HG02678 (cell line): ENCODE measurements around the gene CLCA4.

Experiments
- ATAC-seq: cut with Tn5 transposase; IDR thresholded peaks from one replicate; pipeline ENCODE4 v1.9.1; 2021; ENCODE audit warnings: mild to moderate bottlenecking, moderate library complexity; ENCODE audit not compliant: unreplicated experiment

CLCA4 gene, protein sequence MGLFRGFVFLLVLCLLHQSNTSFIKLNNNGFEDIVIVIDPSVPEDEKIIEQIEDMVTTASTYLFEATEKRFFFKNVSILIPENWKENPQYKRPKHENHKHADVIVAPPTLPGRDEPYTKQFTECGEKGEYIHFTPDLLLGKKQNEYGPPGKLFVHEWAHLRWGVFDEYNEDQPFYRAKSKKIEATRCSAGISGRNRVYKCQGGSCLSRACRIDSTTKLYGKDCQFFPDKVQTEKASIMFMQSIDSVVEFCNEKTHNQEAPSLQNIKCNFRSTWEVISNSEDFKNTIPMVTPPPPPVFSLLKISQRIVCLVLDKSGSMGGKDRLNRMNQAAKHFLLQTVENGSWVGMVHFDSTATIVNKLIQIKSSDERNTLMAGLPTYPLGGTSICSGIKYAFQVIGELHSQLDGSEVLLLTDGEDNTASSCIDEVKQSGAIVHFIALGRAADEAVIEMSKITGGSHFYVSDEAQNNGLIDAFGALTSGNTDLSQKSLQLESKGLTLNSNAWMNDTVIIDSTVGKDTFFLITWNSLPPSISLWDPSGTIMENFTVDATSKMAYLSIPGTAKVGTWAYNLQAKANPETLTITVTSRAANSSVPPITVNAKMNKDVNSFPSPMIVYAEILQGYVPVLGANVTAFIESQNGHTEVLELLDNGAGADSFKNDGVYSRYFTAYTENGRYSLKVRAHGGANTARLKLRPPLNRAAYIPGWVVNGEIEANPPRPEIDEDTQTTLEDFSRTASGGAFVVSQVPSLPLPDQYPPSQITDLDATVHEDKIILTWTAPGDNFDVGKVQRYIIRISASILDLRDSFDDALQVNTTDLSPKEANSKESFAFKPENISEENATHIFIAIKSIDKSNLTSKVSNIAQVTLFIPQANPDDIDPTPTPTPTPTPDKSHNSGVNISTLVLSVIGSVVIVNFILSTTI

DNA sequence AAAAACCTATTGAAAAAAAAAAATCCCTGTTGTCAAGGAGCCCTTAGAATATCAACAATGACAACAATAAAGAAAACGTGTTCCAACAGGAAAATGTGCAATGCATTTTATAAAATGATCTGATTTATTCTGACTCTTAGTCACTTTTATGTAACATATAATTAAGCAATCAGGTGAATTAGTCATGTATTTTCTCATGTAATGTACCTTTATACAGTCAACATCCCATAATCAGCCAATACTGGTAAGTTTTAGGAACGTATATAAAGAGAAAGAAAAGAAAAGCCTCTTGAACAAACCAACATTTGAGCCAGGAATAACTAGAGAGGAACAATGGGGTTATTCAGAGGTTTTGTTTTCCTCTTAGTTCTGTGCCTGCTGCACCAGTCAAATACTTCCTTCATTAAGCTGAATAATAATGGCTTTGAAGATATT, at the start of gene CLCA4:
CLCA4 (plus strand) TSS at position 292 of the 435 bp plus-strand sequence; CDS start at position 334, 42 bp downstream.
- ATAC-seq, result no peak

DNA sequence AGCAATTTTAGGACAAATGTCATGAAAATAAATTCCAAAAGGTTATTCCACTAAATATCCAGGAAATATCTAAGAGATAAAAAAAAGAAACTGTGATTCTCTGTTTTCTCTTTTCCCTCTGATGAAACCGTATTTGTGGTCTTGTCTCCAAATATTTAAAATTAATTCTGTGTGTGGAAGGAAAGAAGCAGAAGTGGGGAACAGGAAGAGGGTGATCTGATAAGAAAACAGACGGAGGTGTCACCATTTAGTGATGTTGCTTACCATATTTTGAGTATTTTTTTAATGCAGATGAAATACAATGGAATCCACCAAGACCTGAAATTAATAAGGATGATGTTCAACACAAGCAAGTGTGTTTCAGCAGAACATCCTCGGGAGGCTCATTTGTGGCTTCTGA, 48.6 kb upstream of the CLCA4 start:
- no peak for ATAC-seq

DNA sequence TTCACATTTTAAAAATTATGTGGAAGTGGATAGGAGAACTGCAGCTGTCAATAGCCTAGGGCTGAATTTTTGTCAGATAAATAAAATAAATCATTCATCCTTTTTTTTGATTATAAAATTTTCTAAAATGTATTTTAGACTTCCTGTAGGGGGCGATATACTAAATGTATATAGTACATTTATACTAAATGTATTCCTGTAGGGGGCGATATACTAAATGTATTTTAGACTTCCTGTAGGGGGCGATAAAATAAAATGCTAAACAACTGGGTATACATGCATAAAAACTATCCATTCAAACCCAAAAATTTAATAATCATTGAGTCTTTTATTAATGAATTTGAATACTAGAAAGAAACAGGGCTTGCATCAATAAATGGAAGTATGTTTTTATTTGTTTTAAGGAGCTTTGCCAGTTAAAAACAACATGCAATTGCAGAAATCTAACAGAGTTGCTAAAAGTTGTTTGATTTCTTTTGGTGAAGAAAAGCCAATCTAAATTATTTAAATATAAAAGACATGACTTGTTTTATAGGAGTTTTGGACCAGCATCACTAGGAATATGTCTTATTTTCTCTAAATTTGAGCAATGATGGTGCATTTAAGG, 46.8 kb upstream of the CLCA4 start:
- peak; percentile 46 for ATAC-seq

DNA sequence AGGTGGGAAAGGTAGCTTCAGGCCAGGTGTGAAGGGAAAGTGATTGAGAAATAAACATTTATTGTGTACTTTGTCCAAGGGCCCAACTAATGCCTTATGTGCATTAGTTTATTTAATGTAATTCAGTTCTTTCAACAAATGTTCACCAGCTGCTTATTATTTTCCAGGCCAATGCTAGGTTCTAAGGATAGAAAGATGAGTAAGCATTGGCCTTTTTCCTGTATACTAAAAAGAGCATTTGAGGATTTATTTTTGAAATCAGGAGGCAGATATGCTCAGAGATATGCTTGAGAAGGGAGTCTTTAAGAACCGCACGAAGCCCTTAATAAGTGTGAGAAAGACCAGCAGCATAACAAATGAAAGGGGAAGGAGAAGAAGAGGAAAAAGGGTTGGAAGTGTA, 46.2 kb upstream of the CLCA4 start:
- no peak for ATAC-seq

DNA sequence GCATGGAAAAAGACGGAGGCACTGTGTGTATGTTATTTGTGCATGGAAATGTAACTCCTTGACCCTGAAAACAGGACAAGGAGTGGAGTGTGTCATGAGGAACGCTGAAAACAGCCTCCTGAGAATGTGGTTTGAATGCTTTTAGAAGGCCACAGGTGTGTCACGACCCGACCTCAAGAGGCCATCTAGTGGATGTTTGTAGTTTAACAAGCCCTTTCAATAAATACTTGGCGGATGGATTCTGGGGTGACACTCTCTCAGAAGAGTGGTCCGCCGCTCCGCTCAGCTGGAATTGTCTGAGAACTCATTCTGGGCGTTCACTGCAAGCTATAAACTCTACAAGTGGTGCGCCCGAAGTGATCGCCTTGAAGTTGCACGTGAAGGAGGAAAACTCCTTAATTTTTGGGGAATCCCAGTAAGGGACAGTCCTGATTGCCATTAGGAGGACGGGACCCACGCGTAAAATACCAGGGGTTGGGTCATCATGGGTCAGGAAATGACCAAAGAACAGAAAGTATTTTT, 44.7 kb upstream of the CLCA4 start:
- ATAC-seq, result peak; percentile 77

DNA sequence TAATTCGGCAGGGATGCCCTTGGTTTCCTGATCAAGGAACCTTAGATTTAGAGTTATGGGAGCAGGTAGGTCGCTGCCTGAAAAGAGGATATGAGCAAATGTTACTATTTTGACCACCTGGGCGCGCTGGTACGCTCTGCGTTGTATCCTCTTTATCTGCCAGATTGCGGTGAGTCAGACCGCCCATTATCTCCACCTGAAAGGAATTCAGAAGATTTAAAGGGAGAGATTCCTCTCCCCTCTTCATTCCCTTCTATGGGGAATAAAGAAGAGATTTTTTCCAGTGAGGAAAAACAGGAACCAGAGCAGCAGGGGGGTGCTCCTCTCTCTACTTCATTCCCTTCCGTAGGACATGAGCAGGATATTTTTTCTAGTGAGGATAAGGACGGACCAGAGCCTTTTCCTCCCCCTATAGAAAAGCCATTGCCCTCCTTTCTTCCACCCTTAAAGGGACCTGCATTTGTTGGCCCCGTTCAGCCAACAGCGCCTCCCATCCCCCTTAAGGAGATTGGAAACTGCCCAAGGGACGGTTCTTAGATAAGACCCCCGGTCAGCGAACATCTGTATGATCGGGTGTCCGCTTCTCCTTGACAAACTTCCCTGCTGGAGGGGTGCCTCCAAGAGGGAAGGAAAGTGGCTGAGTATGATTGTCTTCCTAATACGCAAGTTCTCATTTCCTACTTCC, 44.0 kb upstream of the CLCA4 start:
- peak; percentile 40 for ATAC-seq

DNA sequence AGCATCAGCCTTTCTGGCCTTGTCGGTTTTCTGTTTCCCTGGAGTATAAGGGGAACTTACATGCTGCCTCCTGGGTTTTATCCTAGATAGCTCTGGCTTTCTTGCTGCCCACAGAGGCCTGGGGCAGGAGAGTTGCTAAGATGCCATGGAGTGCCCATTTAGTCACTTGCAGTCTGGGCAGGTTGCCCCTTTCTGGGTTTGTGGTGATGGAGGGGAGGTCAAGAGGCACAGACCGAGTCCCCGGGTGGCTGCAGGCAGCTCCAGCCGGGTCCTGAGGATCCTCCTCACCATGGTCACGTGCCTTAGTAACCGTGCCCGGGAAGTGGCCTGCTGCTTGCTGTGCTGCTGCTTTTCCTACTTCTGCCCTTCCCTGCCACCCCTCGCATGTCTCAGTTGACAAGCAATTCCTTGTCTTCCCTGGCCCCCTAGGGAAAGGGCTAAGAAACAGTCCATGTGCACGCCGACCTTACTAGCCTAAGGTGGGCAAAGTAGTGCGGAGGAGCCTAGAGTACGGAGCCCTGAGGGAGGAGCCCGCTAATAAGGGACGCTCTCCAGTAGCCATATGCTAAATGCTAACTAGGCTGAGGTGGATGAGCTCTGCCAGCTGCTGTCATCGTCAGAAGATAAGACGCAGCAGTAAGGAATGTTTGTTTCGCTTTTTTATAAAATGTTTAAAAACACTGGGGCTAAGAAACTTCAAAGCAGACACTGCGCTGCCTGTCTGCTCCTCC, 43.3 kb upstream of the CLCA4 start:
- no peak for ATAC-seq

DNA sequence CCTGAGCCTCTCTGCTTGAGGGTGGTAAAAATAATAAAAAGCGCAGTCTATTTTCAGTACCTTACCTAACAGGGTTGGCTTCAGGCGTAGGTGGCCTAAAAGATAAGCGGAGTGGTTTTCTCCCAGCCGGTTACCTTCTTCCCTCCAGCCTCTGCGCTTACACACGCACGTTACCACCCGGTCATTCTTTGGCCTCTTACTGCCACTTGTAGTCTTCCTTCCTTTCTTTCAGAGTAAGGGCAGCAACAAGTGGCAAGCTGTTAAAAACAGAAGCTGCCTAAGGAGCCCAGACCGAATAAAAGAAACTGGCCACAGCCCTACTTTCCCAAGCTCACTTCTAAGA, 42.8 kb upstream of the CLCA4 start:
- no peak for ATAC-seq

DNA sequence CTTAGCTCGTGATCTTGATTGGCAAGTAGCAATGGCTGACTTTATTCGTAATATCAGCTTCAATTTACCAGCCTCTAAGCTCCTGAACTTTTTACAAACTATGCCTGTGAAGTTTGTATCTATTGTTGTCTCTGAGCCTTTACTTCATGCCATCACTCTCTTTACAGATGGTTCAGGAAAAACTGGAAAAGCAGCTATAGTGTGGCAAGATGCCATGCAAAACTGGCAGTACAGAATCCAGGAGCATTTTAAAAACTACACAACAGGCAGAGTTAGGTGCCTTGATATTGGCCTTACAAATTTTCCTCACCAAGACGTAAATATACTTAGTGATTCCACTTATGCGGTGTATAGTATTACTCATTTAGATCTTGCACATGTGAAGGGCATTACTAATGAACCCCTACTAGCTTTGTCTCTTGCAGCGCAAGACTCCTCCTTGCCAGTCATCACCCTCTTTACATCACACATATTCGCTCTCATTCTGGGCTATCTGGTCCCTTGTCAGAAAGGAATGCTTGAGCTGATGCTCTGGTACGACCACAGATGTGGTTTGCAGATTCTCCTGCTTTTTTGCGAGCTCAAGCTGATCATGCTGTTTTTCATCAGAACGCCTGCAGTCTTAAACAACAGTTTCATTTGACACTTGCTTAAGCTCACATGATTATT, 41.8 kb upstream of the CLCA4 start:
- no peak for ATAC-seq

DNA sequence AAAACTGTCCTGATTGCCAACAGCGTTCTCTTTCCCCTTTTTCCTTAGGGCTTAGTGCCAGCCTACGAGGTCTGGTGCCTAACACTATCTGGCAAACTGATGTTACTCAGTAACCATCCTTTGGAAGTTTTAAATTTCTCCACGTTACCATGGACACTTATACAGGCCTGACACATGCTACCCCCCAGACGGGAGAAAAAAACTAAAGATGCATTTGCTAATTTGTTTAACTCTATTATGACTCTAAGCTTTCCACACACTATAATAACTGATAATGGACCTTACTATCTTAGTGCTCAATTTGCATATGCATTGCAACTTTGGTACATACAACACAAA, 41.3 kb upstream of the CLCA4 start:
- ATAC-seq, result no peak

DNA sequence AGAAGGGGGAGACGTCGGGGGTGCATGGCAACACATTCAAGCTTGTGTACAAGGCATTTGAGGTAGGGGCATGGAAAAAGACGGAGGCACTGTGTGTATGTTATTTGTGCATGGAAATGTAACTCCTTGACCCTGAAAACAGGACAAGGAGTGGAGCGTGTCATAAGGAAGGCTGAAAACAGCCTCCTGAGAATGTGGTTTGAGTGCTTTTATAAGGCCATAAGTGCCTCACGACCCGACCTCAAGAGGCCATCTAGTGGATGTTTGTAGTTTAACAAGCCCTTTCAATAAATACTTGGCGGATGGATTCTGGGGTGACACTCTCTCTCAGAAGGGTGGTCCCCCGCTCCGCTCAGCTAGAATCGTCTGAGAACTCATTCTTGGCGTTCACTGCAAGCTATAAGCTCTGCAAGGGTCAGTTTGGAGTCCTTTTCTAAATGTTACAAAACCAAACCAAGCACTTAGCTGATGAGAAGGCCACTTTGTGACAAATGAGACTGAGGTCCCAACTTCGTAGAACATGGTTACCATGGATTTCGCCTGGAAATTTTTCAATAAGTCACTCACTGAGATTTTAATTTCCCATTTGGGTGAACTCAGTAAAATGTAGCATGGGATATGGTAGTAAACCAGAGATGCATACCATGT, 38.8 kb upstream of the CLCA4 start:
- ATAC-seq, result peak; percentile 63

DNA sequence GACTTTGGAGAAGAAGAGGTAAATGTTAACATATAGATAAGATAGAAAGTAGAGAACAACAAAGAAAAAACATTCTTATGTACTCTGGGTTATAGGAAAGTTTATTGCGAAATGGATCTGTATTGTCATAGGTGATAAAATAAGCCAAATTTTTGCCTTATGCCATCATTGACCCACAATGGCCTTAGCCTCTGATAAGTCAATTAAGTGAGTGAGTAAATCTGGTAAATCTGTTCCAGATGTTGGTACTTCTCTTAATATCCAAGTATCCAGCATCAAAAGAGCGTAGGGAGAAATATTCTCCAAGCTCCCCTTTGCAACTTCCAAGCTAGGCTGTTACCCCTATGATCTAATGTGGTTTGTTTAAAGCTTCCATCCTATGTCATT, 38.3 kb upstream of the CLCA4 start:
- ATAC-seq, result no peak

DNA sequence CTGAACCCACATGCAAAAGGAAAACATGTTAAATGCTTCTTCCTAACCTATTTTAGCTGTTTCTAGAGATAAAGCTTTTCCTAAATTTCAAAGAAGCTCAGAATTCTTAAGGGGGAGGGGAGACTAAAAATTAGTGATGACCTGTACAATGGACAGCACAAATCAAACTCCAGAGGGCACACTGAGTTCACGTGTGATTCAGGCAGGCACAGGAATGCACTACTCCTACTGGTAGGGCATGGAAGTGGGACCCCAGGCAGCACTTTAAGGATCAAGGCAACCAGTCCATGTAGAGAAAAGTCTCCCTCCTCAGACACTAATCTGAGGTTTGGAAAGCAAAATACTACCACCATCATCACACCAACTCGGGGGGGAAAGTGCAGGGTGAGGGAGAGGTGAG, 31.3 kb upstream of the CLCA4 start:
- no peak for ATAC-seq

DNA sequence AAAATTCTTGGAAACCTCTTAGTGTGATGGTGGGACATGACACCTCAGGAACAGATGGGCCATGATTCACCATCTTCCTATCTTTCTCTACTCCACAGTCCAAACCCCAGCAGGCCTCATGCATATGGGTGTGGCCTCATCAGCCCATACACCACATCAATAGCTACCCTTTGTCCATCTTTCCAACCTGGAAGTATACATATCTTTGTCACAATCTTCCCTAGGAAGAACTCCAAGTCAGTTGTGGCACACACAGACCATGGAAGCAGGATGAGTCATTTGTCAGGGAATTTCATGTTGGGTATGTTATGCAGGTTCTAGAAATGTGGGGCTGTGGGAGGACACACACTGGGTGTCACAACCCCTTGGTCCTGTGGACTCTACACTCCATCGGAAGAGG, 30.5 kb upstream of the CLCA4 start:
- ATAC-seq, result no peak

DNA sequence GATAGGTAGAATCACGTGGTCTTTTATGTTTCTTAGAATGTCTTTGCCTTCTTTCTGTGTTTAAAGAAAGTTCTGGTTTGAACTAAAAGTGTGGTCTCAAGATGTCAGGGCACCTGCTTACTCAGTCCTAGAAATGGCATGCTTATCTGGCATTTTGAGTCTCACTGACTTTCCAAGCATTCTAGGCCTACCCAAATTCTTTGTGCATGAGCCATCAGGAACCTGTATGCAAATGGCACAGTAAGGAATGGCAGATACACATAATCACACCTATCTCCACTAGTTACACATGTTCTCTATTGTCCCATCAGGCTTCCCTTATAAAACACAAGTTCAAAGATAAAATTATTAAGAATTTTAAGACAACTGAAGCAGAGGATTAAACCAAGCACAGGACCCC, 29.5 kb upstream of the CLCA4 start:
- no peak for ATAC-seq

DNA sequence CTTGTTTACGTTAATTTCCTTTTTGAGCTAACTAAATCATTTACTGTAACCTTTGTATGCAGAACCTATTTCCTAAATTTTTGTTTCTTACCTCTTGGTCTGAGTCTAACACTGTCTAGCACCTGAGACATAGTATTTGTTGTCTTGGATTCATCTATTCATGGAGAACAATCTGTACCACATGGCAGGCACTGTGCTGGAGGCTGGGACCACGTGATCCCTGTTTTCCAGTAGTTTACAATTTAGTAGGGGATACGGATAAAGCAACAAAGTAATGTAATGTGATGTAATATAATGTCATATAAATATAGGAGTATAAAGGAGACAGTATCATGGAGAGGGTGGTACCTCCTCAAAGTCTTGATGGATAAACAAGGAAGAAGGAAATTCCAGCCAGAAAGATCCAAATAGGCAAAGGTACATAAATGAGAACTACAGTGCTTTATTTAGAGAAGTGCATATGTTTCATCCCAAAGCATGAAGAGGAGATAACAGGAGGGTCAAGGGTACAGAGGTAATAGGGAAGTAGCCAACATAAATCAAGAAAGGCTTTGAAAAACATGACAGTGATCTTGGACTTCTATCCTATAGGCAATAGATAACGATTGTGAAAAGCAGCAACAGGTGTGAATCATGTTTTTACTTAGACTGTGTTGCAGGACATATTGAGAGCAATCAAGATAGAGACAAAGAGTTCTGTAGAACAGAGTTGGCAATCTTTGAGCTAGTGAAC, 25.9 kb upstream of the CLCA4 start:
- no peak for ATAC-seq

DNA sequence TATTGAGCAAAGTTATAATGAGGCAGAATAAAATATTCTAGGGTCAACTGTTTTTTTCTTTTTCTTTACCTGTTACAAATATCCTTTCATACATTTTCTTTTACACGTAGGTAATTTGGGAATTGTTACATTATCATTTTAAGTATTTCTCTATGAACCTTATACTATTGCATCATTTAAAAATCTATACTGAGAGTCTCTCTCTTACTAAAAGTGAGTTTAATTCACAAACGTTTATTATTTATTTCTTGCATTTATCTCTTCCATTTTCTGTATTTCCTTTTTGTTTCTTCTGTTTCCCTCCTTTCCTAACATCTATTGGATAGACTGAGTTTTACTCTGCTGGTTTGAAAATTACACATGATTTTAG, 25.4 kb upstream of the CLCA4 start:
- ATAC-seq, result no peak

DNA sequence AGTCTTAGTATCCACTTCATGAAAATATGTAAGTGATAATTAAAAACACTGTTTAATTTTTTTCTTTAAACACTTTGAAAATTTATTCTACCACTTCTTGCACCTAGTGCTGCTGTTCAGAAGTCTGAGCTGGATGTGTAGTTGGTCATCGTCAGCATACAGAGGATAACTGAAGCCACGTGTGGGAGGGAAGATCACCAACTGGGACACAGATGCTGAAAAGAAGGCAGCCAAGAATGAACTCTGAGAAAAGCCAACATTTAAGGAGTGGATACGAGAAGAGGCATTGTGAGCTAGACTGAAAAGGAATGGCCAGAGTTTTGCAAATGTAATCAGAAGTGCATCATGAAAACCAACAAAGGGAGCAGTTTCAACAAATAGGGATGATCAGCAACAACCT, 24.6 kb upstream of the CLCA4 start:
- ATAC-seq, result no peak
